ENCODE results near the gene IRX2.

DNA sequence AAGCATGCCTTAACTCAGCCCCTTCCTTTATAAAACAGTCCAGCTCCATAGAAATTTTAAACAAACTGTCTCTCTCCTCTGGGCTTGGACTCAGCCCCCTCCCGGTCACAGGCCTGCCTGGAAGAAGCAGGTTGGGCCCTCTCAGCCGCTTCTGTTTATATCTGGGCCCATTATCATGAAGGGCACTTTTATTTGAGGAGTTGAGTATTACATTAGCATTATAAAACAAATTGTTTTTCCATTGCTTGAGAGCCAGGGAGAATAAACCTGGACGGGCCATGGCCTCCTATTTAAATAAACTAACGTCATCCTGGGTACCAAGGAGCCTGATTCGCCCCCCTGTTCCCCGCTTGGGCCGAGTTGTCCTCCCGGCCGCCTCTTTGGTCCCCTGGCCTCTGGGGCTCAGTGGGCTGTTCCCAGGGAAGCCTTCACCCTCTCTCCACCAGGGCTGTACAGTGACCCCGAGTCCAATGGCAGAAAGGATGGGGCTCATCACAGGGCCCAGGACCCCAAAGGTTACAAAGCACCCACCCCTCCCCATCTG lies 13.2 kb downstream of the IRX2 start:
- TF ChIP-seq POLR2A (IDR thresholded peaks at IDR 0.05) (no peak), EP300 (IDR thresholded peaks at IDR 0.05) (no peak)
- TF ChIP-seq, protein P1, sequence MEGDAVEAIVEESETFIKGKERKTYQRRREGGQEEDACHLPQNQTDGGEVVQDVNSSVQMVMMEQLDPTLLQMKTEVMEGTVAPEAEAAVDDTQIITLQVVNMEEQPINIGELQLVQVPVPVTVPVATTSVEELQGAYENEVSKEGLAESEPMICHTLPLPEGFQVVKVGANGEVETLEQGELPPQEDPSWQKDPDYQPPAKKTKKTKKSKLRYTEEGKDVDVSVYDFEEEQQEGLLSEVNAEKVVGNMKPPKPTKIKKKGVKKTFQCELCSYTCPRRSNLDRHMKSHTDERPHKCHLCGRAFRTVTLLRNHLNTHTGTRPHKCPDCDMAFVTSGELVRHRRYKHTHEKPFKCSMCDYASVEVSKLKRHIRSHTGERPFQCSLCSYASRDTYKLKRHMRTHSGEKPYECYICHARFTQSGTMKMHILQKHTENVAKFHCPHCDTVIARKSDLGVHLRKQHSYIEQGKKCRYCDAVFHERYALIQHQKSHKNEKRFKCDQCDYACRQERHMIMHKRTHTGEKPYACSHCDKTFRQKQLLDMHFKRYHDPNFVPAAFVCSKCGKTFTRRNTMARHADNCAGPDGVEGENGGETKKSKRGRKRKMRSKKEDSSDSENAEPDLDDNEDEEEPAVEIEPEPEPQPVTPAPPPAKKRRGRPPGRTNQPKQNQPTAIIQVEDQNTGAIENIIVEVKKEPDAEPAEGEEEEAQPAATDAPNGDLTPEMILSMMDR (IDR thresholded peaks at IDR 0.05) = no peak

All from ovary (tissue), 3 donors.